Cardiac ventricle fibroblast (primary cell): ENCODE data around the gene COX8A. TPM values are rescaled to one million over a fixed set of nuclear protein-coding genes. Genes with fewer than 3 reads are reported as not detected.

ENCODE experiments used
- total RNA-seq: library from RNA; depleted of rRNA; stranded (reverse); fragments of >200 nt; gene quantifications from 2 replicates; pipeline ENCODE4 v1.2.3, GENCODE V29; 2015

The COX8A gene, protein sequence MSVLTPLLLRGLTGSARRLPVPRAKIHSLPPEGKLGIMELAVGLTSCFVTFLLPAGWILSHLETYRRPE
- total RNA-seq, result 163 and 221 TPM in 2 replicates

DNA sequence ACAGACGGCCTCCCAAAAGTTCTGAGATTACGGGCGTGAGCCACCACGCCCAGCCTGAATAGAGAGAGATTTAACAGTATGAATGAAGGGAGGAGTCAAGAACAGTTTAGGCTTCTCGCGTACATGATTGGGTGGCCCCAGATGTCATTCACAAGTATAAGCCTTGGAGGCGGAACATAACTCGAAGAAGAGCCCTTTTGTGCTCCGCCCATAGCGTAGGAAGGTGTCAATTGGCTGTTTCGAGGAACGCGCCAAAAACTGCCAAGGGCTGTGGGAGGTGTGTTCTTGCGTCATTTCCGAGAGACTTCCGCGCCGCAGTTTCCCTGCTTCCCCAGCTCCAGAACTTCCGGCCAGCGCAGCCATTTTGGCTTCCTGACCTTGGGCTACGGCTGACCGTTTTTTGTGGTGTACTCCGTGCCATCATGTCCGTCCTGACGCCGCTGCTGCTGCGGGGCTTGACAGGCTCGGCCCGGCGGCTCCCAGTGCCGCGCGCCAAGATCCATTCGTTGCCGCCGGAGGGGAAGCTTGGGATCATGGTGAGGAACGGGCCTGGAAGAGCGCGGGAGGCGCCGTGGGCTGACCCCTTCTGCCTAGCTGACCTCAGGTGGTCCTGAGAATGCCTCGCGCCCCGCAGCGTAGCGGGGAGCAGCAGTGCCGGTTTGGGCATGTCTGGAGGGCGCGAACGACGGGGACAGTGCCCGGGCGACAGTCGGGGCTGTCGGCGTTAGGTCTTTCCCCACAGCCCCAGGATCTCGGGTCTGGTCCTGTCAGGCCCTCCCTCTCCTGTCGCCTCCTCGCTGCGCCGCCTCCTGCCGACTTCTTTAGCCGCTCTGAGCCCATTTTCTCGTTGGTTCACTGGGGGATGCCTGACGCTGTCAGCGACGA is at the start of gene COX8A:
Gene COX8A (plus strand): TSS at position 362 of the 885 bp plus-strand sequence. CDS start 61 bp downstream, at position 423.

DNA sequence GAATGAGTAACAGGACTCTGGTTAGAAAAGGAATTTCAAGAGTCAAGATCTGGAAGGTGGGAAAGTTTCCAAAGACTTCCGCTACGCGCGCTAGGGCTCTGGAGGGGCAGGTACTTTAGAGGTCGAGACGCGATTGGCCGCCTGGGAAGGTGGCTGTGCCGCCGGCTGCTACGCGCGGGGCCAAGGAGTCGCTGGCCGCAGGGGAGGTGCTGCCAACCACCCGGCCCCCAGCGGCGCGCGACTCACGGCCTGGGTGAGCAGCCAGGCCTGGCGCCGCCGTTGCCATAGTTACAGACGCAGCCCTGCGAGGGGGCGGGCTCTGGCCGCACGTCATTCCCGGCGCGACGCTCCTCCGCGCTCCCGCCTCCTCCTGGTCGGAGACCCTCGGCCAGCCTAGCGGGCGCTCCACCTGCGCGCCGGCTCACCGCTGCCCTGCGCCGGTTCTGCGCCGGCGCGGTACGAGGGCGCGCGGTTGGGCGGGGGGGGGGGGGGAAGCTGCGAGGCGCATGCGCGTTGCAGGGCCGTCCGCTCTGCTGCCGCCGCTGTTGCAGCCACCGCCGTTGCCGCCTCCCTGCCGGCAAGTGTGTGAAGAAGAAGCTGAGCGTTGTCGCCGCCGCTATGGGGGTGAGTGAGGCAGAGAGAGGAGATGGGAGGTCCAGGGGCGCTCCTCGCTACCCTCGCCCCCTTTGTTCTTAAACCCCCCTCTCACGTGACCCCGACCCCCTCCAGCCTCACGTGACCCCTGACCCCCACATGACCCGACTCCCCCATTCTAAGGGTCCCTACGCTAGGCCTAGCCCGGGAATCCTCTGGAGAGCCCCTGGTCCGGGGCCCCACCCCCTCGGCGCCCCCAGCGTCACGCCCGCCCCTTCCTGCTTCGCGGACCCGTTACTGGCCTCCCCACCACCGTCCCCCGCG is 35.7 kb upstream of the COX8A start, which contains the start of gene NAA40:
Gene NAA40 (plus strand): TSS at position 524 of the 918 bp plus-strand sequence. CDS start 95 bp downstream, at position 619.

DNA sequence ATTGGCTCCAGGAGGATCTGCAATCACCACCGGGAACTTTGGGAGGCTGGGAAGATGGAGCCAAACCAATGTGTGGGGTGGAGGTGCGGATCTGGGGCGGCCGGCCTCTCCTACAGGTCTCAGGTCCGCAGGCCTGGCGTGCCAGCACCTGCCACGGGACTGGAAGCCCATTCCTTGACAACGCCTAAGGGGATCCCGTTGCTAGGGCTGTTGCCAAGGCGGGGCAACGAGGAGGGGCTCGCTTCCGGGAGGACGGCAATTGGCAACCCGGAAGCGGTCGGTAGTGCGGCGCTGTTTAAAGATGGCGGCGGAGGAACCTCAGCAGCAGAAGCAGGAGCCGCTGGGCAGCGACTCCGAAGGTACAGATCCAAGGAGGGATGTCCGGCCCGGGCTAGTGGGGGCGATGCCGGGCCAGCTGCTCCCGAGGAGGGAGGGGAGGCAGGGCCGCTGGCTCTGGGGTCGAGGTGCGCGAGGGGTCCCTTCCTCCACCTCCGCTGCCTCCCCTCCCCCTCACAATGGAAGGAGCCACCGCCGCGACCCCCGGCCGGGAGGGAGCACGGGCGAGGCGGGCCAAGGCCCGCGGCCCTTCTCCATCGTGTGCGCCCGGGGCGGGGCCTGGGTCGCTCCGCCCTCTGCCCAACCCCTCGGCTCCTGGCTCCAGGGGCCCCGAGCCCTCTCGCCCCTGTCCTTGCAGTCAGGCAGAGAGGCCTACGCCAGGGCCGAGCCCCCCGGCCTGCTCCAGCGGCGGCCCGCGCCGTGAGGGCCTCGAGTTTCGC is 11.9 kb downstream of the COX8A start, which contains the start of gene OTUB1:
Gene OTUB1 (plus strand): TSS at position 283 of the 776 bp plus-strand sequence. CDS start 19 bp downstream, at position 302.

Other genes starting within 250 kb of the COX8A start
- 32.3 and 34.5 TPM in 2 replicates for gene ZFTA, start 205.8 kb upstream of the COX8A start, total RNA-seq
- gene SPINDOC, start 161.2 kb upstream of the COX8A start, total RNA-seq, result 7.7 and 9.0 TPM in 2 replicates
- gene MARK2, start 135.5 kb upstream of the COX8A start, total RNA-seq, result 12.3 and 13.9 TPM in 2 replicates
- gene RCOR2, start 57.5 kb upstream of the COX8A start, total RNA-seq, result 0.93 and 1.9 TPM in 2 replicates
- gene NAA40, start 35.6 kb upstream of the COX8A start, total RNA-seq, result 3.1 and 7.0 TPM in 2 replicates
- gene OTUB1, start 11.8 kb downstream of the COX8A start, total RNA-seq, result 54.5 and 64.1 TPM in 2 replicates
- 0.06 TPM in 1 of 2 replicates, not detected in the other for gene FLRT1, start 61.3 kb downstream of the COX8A start, total RNA-seq
- gene MACROD1, start 191.5 kb downstream of the COX8A start, total RNA-seq, result 14.9 and 15.3 TPM in 2 replicates
- gene STIP1, start 211.6 kb downstream of the COX8A start, total RNA-seq, result 68.7 and 86.9 TPM in 2 replicates
- gene FERMT3, start 232.1 kb downstream of the COX8A start, total RNA-seq, result 13.7 and 14.4 TPM in 2 replicates